HG03175 (cell line): ENCODE data around the gene CAPRIN1.

Source experiments
- ATAC-seq: cut with Tn5 transposase; IDR thresholded peaks from one replicate; pipeline ENCODE4 v1.9.1; 2021; ENCODE audit warnings: mild to moderate bottlenecking, moderate library complexity; ENCODE audit not compliant: unreplicated experiment

CAPRIN1 gene

DNA sequence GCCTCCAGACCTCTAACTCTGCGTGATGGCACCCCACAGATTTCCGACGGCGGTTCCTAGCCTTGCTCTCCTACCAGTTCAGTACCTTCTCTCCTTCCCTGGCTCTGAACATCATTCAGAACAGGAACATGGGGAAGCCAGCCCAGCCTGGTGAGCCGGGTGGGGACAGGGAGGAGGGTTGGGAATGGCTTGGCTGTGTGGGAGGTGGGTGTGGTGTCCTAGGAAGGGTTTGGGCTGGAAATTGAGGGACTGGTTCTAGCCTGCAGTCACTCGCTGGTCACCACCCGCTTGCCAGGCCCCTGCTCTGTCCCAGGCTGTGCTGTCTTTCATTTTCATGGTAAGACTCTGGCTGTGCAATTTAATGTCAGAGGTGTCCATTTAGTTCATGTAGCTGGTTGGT is 87.8 kb downstream of the CAPRIN1 start:
- no peak for ATAC-seq

GRCh38 chr11:34140149-34140548 is 88.6 kb downstream of the CAPRIN1 start:
- ATAC-seq, result no peak

DNA sequence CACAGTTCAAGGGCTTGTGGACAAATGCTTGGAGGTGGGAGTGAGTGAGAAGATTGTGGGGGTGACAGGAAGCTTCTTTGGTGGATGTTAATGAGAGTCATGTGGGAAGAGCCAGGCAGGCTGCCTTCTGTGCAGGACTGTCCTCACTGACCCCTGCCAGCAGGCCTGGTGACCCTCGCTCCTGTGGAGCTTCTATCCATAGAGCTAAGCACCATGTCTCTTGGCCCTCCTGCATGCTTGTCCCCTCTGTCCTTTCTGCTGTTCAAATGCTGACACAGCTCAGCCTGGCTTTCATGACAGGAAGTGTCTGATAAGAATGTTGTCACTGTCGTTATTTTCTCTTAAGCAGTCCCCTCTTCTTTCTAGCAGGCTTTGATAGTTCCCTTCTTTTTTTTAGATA is 91.5 kb downstream of the CAPRIN1 start:
- ATAC-seq, result no peak

GRCh38 chr11:34145073-34145472 is 93.5 kb downstream of the CAPRIN1 start:
- no peak for ATAC-seq

- no peak for ATAC-seq
Measured at GRCh38 chr11:34145847-34146381, 94.4 kb downstream of the CAPRIN1 start.

DNA sequence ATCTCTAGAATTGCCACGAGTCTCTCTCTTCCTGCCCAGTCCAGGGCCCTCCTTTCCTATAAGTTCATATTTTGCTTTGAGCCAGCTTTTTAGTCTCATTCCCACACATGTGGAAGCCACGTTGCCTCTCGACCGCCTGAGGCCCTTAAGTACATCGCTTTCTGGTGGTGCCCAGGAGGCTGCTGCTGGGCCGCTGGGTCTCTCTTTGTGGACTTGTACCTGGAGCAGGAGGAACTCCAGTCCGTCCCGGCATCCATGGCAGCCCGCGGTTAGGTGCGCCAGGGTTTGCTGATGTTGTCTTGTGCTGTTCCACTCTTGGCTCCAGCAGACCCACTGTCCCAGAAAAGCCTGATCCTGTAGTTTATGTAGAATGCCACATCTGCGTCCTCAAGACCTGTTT is 94.9 kb downstream of the CAPRIN1 start:
- ATAC-seq, result no peak

- ATAC-seq, result no peak
Measured at GRCh38 chr11:34146866-34147265, 95.3 kb downstream of the CAPRIN1 start.

GRCh38 chr11:34147581-34147980 is 96.0 kb downstream of the CAPRIN1 start:
- no peak for ATAC-seq

DNA sequence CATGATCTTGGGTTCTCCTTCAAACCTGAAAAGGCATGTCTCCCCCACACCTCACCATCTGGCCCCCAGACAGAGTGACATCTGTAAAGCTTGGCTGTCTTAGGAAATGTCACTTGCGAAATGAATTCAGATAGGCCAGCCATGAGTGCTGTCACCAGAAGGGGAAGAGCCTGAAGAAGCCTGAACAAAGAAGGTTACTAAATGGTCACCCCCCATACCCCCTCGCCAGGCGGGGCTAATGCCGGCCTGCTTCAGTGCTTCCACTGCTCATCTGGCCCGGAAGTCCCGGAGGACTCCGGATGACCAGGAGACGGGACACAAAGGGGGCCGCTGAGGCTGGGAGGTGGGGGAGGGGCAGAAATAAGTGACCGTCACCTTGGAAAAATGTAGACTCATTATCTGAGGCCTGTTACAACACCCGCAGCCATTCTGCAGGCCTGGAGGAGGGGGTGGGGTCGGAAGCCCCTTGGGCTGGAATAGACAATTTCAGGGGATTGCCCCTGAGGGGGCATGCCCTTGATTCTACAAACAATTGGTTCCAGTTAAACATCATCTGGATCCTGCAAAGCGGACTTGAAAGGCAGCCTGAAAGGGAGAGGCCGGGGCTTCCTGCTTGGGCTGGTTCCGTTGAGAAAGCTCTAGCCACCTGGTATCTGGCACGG is 97.1 kb downstream of the CAPRIN1 start:
- no peak for ATAC-seq

GRCh38 chr11:34149274-34149673 is 97.7 kb downstream of the CAPRIN1 start:
- no peak for ATAC-seq

DNA sequence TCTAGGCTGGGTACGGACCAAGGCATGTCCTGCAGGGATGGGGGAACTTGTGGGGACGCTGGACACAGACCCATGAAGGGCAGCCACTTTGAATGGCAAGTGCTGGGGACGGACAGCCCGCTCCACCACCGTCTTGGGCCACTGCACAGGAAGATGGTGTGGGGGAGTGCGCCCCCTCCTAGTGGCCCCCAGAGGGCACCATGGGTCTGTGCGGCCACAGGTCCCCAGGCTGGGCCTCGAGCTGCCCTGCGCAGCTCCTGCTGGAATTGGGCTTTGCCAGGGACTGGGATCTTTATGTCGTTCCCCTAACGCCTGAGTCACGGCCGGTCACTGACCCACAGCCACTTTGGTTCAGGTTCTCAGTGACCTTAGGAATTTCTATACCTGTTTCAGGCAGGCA is 98.3 kb downstream of the CAPRIN1 start:
- no peak for ATAC-seq

GRCh38 chr11:34150494-34151151 is 99.1 kb downstream of the CAPRIN1 start:
- ATAC-seq, result no peak
